Ishikawa (cell line): ENCODE measurements around the gene FEM1C.

Source experiments
- CEBPB ChIP-seq: IDR thresholded peaks from 2 replicates; pipeline ENCODE4 v1.6.1; 2012
- EP300 ChIP-seq: IDR thresholded peaks from 2 replicates; pipeline ENCODE4 v1.6.1; 2012; ENCODE audit warnings: borderline replicate concordance
- FOXM1 ChIP-seq: IDR thresholded peaks from 2 replicates; pipeline ENCODE4 v1.6.1; 2012; ENCODE audit warnings: low read depth, borderline replicate concordance
- RAD21 ChIP-seq: IDR thresholded peaks from 2 replicates; pipeline ENCODE4 v1.6.1; 2012; ENCODE audit warnings: low read depth
- YY1 ChIP-seq: IDR thresholded peaks from 2 replicates; pipeline ENCODE4 v1.6.1; 2012; ENCODE audit warnings: low read depth

- TF ChIP-seq CEBPB (no peak), FOXM1 (no peak), YY1 (no peak), EP300 (no peak), RAD21 (no peak)
These were observed 35.0 kb downstream of the FEM1C start for GRCh38 chr5:115509547-115509946.
